Cerebellar nuclear complex (tissue), 1 donor: Measurements from ENCODE around the gene MC4R.

ENCODE experiments used
- DNase-seq, 2 experiments: peaks; one replicate each; lab custom pipeline; 2025; lab: John Stamatoyannopoulos, UW

The MC4R gene

GRCh38 chr18:60327880-60328279, 44.7 kb downstream of the MC4R start:
- no peak for DNase-seq

GRCh38 chr18:60322591-60322990, 50.0 kb downstream of the MC4R start:
- no peak for DNase-seq
